Measurements from ENCODE around the gene TP53AIP1. TPM values are rescaled to one million over a fixed set of nuclear protein-coding genes. Genes with fewer than 3 reads are reported as not detected.

The TP53AIP1 gene
- polyA plus RNA-seq, 3 donors = 0.90 to 1.4 (median 1.1) TPM

- no peak for DNase-seq (ENCODE audit: extremely low read depth in 1 of 11, low read depth in 9 of 11, low spot score in 4 of 11)
These were observed 5.9 kb upstream of the TP53AIP1 start for GRCh38 chr11:128948583-128948982.

GRCh38 chr11:128947773-128948172, 5.1 kb upstream of the TP53AIP1 start:
- no peak for DNase-seq (ENCODE audit: extremely low read depth in 1 of 11, low read depth in 9 of 11, low spot score in 4 of 11)

DNA sequence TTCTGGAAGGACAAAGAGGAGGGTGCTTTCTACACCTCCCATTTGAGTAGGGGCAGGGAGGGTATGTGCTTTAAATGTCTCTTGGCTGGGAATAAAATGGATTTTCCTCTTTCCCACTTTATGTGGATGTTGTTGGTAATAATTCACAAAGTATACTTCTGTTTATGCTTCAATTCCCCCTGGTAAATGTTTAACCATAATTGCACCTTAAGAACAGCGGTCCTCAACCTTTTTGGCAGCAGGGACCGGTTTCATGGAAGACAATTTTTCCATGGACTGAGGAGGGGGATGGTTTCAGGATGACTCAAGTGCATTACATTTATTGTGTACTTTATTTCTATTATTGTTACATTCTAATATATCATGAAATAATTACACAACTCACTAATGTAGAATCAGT, 4.0 kb upstream of the TP53AIP1 start:
- peak in 1 of 11 donors; percentile 58 for DNase-seq (ENCODE audit: extremely low read depth in 1 of 11, low read depth in 9 of 11, low spot score in 4 of 11)

DNA sequence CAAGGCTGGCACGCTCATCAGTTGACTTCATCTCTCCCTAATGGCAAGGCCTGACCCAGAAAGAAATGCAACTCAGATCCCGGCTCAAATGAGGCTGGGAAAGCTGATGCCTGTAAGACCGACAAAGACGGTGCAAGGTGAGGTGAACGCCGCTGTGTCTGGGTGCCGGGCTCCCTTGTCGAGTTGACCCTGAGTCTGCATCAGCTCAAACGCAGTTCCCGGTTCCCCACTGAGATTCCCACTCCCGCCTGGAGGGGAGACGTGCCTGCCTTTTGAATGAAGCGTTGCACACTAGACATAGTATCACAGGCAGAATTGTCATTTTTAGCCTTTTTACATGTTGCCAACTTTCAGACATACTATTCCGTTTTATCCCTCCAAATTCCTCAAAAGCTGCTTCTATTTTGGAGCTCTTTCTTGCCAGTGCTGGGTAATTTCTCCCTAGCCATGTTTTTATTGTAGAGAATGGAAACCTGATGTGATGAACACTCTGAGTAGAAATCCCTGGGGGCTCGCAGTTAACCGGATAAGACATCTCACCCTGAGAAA, 831 bp upstream of the TP53AIP1 start:
- DNase-seq (ENCODE audit: extremely low read depth in 1 of 11, low read depth in 9 of 11, low spot score in 4 of 11) = no peak

GRCh38 chr11:128942272-128942612, 429 bp downstream of the TP53AIP1 start:
- DNase-seq (ENCODE audit: extremely low read depth in 1 of 11, low read depth in 9 of 11, low spot score in 4 of 11) = no peak

DNA sequence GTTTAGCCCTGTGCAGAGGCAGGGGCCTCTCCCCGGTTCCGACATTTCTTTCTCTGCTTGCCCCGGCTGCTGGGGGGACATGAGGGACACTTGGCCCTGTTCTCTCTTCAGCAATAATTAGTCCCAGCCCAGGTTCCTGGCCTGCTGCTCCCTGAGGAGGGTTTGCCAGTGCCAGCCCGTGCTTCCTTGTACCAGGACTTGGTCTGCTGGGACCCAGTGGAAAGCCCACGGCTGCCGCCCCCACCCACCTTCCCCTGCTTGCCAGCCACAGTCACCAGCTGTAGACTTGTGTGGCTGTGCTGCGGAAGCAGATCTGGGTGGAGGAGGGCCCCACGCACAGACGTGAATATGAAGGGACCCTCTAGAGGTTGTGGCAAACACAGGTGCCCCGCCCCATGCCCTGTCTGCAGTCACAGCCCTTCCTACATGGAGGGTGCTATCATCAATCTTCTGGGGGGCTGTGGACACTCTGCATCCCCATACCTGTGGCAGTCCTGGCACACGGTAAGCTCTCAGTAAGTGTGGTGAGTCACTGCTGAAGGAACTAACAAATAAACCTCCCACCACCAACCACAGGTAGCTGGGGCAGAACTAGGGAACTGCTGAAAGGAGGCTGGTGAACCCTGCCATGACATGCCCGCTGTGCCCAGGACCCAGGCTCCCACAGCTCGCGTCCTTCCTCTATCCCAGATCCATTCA, 949 bp downstream of the TP53AIP1 start:
- no peak for DNase-seq (ENCODE audit: extremely low read depth in 1 of 11, low read depth in 9 of 11, low spot score in 4 of 11)

DNA sequence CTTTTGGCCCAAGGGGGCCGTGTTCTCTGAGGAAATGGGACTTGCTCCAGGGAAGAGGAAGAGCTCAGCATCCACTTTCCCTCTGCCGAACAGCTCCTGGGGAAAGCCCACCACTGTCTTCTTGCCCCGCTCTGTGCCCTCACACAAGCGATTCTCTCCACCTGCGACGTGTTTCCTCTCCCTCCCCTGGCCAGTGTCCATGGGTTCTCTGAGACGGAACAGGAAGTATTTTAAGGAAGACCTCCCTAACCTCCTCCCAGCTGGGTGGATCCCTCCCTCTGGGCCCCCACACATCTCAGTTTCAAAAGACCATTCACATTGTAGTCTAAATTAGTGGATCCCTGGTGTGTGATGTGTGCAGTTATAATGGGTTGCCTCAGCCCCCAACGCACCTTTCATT, 1.6 kb downstream of the TP53AIP1 start:
- DNase-seq (ENCODE audit: extremely low read depth in 1 of 11, low read depth in 9 of 11, low spot score in 4 of 11) = no peak

DNA sequence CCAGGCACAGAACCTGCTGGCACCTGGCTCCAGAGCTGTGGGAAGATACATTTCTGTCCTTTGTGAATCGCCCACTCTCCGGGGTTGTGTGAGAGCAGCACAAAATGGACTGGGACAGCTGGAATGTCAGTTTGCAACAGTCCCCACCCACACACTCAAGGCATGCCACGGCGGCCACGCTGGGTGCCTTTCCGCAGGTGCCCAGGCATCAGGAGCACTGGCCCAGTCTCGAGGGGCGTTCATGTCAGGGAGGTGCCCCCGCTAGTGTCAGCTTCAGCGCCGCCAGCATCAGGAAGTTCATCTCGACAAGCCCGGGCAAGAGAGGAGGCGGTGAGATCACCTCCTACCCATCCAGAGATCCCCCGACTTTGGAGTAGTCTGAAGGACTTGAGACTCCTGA, 2.1 kb downstream of the TP53AIP1 start:
- no peak for DNase-seq (ENCODE audit: extremely low read depth in 1 of 11, low read depth in 9 of 11, low spot score in 4 of 11)

DNA sequence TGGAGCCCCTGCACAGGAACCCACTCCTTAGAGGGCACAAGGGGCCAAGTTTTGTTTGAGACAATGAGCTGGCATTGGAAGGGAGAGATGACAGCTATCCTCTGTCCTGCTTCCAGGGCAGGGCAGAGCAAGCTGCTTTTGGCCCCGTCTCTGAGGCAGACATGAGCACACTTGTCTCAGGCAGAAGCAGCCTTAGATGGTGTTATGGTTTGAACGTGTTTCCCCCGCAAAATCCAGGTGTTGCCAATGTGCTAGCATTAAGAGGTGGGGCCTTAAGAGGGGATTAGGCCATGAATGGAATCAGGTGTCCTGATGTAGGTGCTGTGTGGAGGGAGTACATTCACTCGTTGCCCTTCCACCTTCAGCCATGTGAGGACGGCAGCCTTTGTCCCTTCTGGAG, 2.5 kb downstream of the TP53AIP1 start:
- DNase-seq (ENCODE audit: extremely low read depth in 1 of 11, low read depth in 9 of 11, low spot score in 4 of 11) = no peak

- no peak for DNase-seq (ENCODE audit: extremely low read depth in 1 of 11, low read depth in 9 of 11, low spot score in 4 of 11)
These were observed 3.1 kb downstream of the TP53AIP1 start for GRCh38 chr11:128939591-128939990.

DNA sequence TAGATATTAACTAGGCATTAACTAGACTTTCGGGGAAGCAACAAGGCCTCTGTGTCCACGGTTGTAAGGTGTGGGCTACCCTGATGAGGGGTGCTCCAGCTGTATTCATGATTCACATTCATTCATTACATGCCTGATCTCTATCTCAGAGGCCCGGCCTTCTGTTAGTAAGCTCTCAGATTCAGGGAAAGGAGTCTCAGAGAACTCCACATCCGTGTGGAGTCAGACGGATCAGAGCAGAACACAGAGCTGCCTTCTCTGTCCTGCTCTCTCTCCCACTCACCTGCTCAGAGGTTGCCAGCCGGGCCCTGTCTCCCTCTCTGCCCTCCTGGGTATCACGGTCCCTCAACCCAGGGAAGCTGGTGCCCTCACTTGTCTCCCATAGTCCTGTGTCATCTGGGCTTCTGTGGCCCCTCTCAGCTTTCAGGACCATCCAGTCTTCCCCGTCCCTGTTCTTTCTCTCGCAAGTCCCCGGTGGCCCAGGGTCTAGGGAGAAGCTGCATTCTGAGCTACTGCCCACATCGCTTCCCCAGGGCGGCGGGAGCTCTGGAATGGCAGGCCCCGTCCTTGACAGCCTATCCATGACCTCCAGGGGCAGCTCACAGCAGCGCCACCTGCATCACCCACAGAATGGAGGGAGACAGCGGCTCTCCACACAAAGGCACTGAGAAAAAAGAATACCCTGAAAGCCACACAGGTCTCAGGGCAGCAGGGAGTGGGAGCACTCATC, 4.3 kb downstream of the TP53AIP1 start:
- DNase-seq (ENCODE audit: extremely low read depth in 1 of 11, low read depth in 9 of 11, low spot score in 4 of 11) = no peak

DNA sequence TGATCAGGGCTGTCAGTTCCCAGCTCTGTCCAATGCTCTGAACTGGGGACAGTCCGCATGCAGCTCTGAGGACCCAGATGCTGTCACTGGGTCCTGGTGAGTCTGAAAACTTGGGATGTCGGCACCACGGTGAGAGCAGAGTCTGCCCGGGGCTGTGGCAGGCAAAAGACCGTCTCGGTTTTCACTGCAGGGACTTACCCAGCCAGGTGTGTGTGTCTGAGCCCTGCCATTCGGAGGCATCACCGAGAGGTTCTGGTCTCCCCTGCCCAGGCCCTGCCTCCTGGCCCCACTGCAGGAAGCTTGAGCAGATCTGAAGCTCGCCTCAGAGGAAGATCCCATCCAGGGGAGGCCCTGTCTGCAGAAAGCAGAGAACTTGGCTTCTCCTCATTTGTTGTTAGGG, 5.2 kb downstream of the TP53AIP1 start:
- no peak for DNase-seq (ENCODE audit: extremely low read depth in 1 of 11, low read depth in 9 of 11, low spot score in 4 of 11)

- peak in 4 of 11 donors; percentile 63 to 73 (median 67) for DNase-seq (ENCODE audit: extremely low read depth in 1 of 11, low read depth in 9 of 11, low spot score in 4 of 11)
These were observed 5.9 kb downstream of the TP53AIP1 start for GRCh38 chr11:128936606-128937251.

- no peak for DNase-seq (ENCODE audit: extremely low read depth in 1 of 11, low read depth in 9 of 11, low spot score in 4 of 11)
These were observed 7.7 kb downstream of the TP53AIP1 start for GRCh38 chr11:128934926-128935325.

- DNase-seq (ENCODE audit: extremely low read depth in 1 of 11, low read depth in 9 of 11, low spot score in 4 of 11) = no peak
These were observed 8.3 kb downstream of the TP53AIP1 start for GRCh38 chr11:128934351-128934750.

DNA sequence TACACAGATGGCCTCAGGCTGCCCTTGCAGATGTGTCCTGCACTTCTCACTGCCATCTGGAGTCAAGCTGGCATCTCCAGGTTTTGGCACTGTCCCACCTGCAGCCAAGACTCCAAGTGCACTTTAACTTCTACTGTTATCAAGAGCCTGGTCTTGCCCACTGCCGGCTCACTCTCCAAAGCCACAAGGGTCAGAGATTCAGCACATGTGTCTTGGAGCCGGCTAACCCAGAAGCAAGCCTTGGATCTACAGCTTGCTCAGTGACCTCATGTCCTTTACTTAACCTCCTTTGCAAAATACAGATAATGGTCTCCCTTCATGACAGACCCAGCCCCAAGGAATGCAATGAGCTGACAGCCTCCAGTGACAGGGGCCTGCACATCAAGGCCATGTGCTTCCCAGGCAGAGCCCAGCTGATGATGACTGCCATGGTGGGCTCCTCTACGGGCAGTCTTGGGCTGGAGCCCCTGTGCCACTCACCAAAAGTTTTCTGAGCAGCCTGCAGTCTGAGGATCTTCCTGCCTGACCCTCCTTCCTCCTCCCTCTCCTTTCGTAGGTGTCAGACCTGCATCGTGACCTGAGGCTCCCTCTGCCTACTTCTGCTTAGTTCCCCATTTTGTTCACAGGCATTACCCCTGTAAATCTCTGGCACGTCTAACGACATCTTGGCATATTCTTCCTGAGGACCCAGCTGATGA, 9.0 kb downstream of the TP53AIP1 start:
- no peak for DNase-seq (ENCODE audit: extremely low read depth in 1 of 11, low read depth in 9 of 11, low spot score in 4 of 11)

DNA sequence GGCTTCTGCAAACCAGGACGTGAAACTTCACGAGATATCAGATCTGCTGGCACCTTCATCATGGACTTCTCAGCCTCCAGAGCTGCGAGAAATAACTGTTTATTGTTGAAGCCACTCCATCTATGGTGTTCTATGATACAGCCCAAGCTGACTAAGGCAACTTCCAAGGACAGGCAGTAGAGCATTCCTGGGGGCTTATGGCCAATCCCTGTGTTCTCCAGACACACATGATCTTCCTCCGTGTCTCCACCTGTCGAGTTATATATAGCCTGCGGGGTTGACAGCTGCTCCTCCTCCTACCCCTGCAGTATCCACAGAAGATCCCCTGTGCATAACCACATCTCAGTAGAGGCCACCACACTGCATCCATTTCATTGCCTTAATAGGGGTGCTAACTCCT, 11.0 kb downstream of the TP53AIP1 start:
- no peak for DNase-seq (ENCODE audit: extremely low read depth in 1 of 11, low read depth in 9 of 11, low spot score in 4 of 11)

- no peak for DNase-seq (ENCODE audit: extremely low read depth in 1 of 11, low read depth in 9 of 11, low spot score in 4 of 11)
These were observed 11.6 kb downstream of the TP53AIP1 start for GRCh38 chr11:128931066-128931465.

DNA sequence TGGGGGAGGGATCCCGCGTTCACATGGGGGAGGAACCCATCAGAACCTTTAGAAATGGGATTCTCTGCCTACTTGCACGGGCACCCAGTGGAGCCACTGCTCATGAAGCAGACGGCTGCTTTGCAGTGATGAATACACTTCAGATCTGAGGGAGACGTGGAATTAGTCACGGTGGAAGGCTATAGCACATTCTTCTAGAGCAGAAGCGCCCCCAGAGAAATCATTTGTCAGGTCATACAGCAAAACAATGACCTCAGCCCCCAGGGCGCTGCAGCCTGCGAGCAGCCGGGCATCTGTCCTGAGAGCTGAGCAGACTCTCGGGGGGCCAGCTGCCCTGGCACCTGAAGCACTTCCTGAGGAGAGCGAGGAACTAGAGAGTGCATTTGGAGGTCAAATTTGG, 12.7 kb downstream of the TP53AIP1 start:
- DNase-seq (ENCODE audit: extremely low read depth in 1 of 11, low read depth in 9 of 11, low spot score in 4 of 11) = no peak

DNA sequence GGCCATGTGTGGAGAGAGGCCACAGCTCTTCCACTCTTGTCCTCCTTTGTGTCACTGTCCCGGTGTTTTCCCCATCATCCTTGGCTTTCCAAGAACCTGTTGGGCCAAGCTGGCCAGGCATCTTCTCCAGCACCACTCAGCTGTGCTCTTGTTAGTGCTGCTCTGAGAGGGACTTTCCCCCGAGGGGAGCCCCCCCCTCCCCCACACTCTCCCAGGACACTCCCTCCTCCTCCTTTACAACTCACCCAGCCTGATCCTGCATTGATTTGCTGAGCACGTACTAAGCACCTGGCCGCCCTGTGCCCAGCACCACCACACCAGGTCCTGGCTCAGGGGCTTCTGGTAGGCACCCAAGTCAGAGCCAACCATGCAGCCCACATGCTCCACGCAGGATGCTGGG, 13.2 kb downstream of the TP53AIP1 start:
- DNase-seq (ENCODE audit: extremely low read depth in 1 of 11, low read depth in 9 of 11, low spot score in 4 of 11) = no peak
